GM10266 (cell line): ENCODE measurements around the gene FAM171A2.
"Not testable (repeated sequence)": the region's sequence is repeated elsewhere in the genome, so short reads cannot be mapped to it uniquely, and the experiment has no call there.

Experiments used
- DNase-seq: peaks from one replicate; pipeline ENCODE4 v3.0.0; 2012; ENCODE audit errors: extremely low spot score
- CTCF ChIP-seq: IDR thresholded peaks from 2 replicates; pipeline ENCODE4 v1.5.1; 2012; ENCODE audit warnings: mild to moderate bottlenecking, low read depth; ENCODE audit not compliant: control insufficient read depth, insufficient read depth; ENCODE audit errors: missing control alignments

The FAM171A2 gene

GRCh38 chr17:44338702-44339101 is 25.0 kb downstream of the FAM171A2 start:
- DNase-seq: no peak

GRCh38 chr17:44335968-44336367 is 27.7 kb downstream of the FAM171A2 start:
- TF ChIP-seq CTCF: no peak
- no peak for DNase-seq

More at GRCh38 chr17:44338702-44339101, 25.0 kb downstream of the FAM171A2 start:
- TF ChIP-seq CTCF: no peak

DNA sequence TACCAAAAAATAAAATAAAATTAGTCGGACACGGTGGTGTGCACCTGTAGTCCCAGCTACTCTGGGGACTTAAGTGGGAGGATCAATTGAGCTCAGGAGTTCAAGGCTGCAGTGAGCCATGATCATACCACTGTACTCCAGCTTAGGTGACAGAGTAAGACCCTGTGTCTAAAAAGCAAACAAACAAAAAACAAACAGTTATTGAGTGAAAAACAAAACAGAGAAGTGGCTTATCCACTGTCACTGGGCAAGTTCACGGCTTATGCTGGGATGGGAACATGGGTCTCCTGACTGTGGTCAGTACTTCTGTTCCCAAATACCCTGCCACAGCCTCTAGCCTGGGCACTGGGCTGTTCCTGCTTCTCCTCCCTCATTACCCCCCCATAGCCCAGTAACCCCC is 28.1 kb downstream of the FAM171A2 start:
- DNase-seq: no peak
- no peak for TF ChIP-seq CTCF

GRCh38 chr17:44334727-44335126 is 28.9 kb downstream of the FAM171A2 start:
- no peak for TF ChIP-seq CTCF
- no peak for DNase-seq

DNA sequence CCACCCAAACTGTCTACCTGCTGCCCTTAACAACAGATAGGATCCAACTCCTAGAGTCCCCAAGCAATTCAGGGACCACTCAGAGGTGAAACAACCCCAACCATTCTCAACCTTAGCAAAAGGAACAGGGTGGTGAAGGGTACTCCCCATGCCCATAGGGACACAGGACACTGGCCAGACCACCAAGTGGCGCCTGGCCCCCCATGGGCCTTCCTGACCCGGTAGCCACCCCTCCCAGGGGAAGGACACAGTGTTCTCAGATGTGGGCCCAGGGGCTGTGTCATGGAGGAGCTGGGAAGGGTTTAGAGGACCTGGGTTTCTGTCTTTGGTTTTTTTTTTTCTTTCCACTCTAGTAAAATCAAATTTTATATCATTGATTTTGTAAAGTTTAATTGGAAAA is 29.3 kb downstream of the FAM171A2 start:
- no peak for TF ChIP-seq CTCF
- DNase-seq: no peak

DNA sequence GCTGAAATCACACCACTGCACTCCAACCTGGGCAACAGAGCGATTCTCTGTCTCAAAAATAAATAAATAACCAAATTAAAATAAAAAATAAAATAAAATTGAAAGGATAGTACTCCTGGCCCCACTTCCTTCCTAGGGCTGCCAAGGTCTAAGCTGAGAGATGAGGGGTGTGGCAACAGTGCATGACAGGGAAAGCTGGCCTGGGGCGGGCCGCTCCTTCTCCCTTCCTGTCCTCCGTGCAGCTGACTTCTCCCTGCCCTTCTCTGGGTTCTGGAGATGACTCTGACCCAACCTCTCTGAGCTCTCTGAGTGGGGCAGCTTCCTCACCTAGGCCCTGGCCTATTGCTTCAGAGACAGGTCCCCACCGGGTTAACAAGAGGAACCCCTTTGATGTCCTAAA is 30.3 kb downstream of the FAM171A2 start:
- DNase-seq: no peak
- no peak for TF ChIP-seq CTCF

GRCh38 chr17:44331249-44331760 is 32.3 kb downstream of the FAM171A2 start:
- DNase-seq: peak; percentile 75
- peak; percentile 72 for TF ChIP-seq CTCF

- DNase-seq: not testable (repeated sequence)
Observed at GRCh38 chr17:44330263-44330662, 33.4 kb downstream of the FAM171A2 start.

GRCh38 chr17:44329516-44329915 is 34.1 kb downstream of the FAM171A2 start:
- not testable (repeated sequence) for DNase-seq
